Measurements from ENCODE around the gene TMEM129.

Gene TMEM129

GRCh38 chr4:1741208-1741607, 20.1 kb upstream of the TMEM129 start:
- no peak for DNase-seq

GRCh38 chr4:1740021-1740545, 19.0 kb upstream of the TMEM129 start:
- DNase-seq = no peak

GRCh38 chr4:1739358-1739757, 18.2 kb upstream of the TMEM129 start:
- no peak for DNase-seq

- no peak for DNase-seq
These were observed 17.3 kb upstream of the TMEM129 start for GRCh38 chr4:1738410-1738809.

- no peak for DNase-seq
These were observed 16.5 kb upstream of the TMEM129 start for GRCh38 chr4:1737666-1738065.

GRCh38 chr4:1736812-1737211, 15.7 kb upstream of the TMEM129 start:
- DNase-seq = no peak

- no peak for DNase-seq
These were observed 14.1 kb upstream of the TMEM129 start for GRCh38 chr4:1735215-1735614.

- no peak for DNase-seq
These were observed 11.8 kb upstream of the TMEM129 start for GRCh38 chr4:1732911-1733310.

GRCh38 chr4:1731180-1731579, 10.1 kb upstream of the TMEM129 start:
- DNase-seq = no peak

- no peak for DNase-seq
These were observed 9.5 kb upstream of the TMEM129 start for GRCh38 chr4:1730532-1731135.

- no peak for DNase-seq
These were observed 7.2 kb upstream of the TMEM129 start for GRCh38 chr4:1728061-1728980.

GRCh38 chr4:1727117-1728031, 6.3 kb upstream of the TMEM129 start:
- no peak for DNase-seq

GRCh38 chr4:1726146-1726934, 5.2 kb upstream of the TMEM129 start:
- peak; percentile 9 for DNase-seq

GRCh38 chr4:1725521-1725920, 4.4 kb upstream of the TMEM129 start:
- DNase-seq = no peak

GRCh38 chr4:1723131-1723801, 2.1 kb upstream of the TMEM129 start:
- no peak for DNase-seq

GRCh38 chr4:1722551-1723118, 1.5 kb upstream of the TMEM129 start:
- no peak for DNase-seq

- DNase-seq = no peak
These were observed 785 bp upstream of the TMEM129 start for GRCh38 chr4:1721666-1722550.

- no peak for DNase-seq
These were observed 750 bp downstream of the TMEM129 start for GRCh38 chr4:1720163-1720983.

All from NCI-H1436 treated with DMSO at 0.1 percent for 48 hours (cell line).